Activated CD4-positive, alpha-beta T cell treated with anti-CD3 and anti-CD28 coated beads for 36 hours (primary cell): ENCODE data around the gene NUP153. TPM values are rescaled to one million over a fixed set of nuclear protein-coding genes. Genes with fewer than 3 reads are reported as not detected.
"Not testable (repeated sequence)": the region's sequence is repeated elsewhere in the genome, so short reads cannot be mapped to it uniquely, and the experiment has no call there.

Experiments used
- ATAC-seq: fragments of 200-7000 bp; cut with Tn5 transposase; one replicate; pipeline ENCODE4 v1.10.0; 2021; ENCODE audit warnings: mild to moderate bottlenecking, moderate library complexity
- CTCF ChIA-PET: fragments of 350-600 bp; sonication (Branson Sonifier 250); formaldehyde crosslinking; loops from one replicate; lab custom pipeline; 2021; ENCODE audit warnings: antibody characterized with exemption; lab: Charles Lee
- POLR2A ChIA-PET: fragments of 350-600 bp; sonication (Branson Sonifier 250); formaldehyde crosslinking; loops from one replicate; lab custom pipeline; 2021; ENCODE audit warnings: antibody characterized with exemption, inconsistent platforms; lab: Charles Lee
- DNase-seq: peaks from one replicate; pipeline ENCODE4 v3.0.0-alpha.2; 2020
- H3K27ac Mint-ChIP-seq: one replicate; pipeline ENCODE4 v1.8.0; 2021; ENCODE audit warnings: mixed read lengths
- H3K27me3 Mint-ChIP-seq: one replicate; pipeline ENCODE4 v1.8.0; 2021; ENCODE audit warnings: mixed read lengths
- H3K36me3 Mint-ChIP-seq: one replicate; pipeline ENCODE4 v1.8.0; 2021; ENCODE audit warnings: low read depth, mixed read lengths
- H3K4me1 Mint-ChIP-seq: one replicate; pipeline ENCODE4 v1.8.0; 2021; ENCODE audit warnings: mixed read lengths
- H3K4me3 Mint-ChIP-seq: one replicate; pipeline ENCODE4 v1.8.0; 2021; ENCODE audit warnings: mild to moderate bottlenecking, moderate library complexity, mixed read lengths
- H3K9me3 Mint-ChIP-seq: one replicate; pipeline ENCODE4 v1.8.0; 2021; ENCODE audit warnings: low read depth, mixed read lengths
- intact Hi-C, 2 experiments: fragments of 100-400 bp; cut with DNase I in 1 of 2; cut with micrococcal nuclease in 1 of 2; formaldehyde crosslinking; loops; one replicate each; pipeline versions ENCODE4 v1.14.2 to v1.15.1; 2022 to 2024; cut with DNase I, micrococcal nuclease
- total RNA-seq, 2 experiments: library from RNA; stranded (reverse); gene quantifications; one replicate each; pipeline ENCODE4 v1.2.3, GENCODE V29; 2021

The NUP153 gene
- total RNA-seq, 2 experiments from 2014 or later, result 81.0 to 99.8 TPM

GRCh38 chr6:17602888-17603287 lies 103.8 kb downstream of the NUP153 start:
- ATAC-seq (peak; percentile 7), DNase-seq (no peak)
- no peak overlapping the region for H3K4me3 Mint-ChIP-seq
- H3K27me3 Mint-ChIP-seq, result no peaks in the 10 kb centered on the region
- no peaks in the 10 kb centered on the region for H3K36me3 Mint-ChIP-seq
- intact Hi-C loops, result loop anchor here (5.0 kb wide), 3 partner anchors 49 to 1281 kb away; no protein-coding TSS in a partner anchor
- no peaks in the 10 kb centered on the region for H3K9me3 Mint-ChIP-seq
- POLR2A ChIA-PET, result interaction anchor here (0.7 kb wide), 1 partner anchor 99 kb away, joined by 3 read pairs; no protein-coding TSS in a partner anchor
- CTCF ChIA-PET, result interaction anchor here (0.6 to 1.6 kb wide), 7 partner anchors 19 to 106 kb away, joined by 3 to 5 read pairs (median 4); no protein-coding TSS in a partner anchor
- no peak overlapping the region for H3K27ac Mint-ChIP-seq
- peaks cover 41% of the 10 kb centered on the region for H3K4me1 Mint-ChIP-seq

- Mint-ChIP-seq H3K27me3 (no peaks in the 10 kb centered on the region), H3K36me3 (no peaks in the 10 kb centered on the region), H3K27ac (peak overlapping the region; percentile 66), H3K4me3 (peak overlapping the region; percentile 75), H3K9me3 (no peaks in the 10 kb centered on the region), H3K4me1 (peaks cover 41% of the 10 kb centered on the region)
- no peak for ATAC-seq
- intact Hi-C loops, result loop anchor here (5.0 kb wide), 3 partner anchors 51 to 1279 kb away; no protein-coding TSS in a partner anchor
- DNase-seq, result no peak
- CTCF ChIA-PET, result no interaction called here
- POLR2A ChIA-PET, result no interaction called here
Observed at GRCh38 chr6:17601386-17601703, 105.4 kb downstream of the NUP153 start.

- Mint-ChIP-seq H3K27me3 (no peaks in the 10 kb centered on the region), H3K4me1 (peaks cover 41% of the 10 kb centered on the region), H3K36me3 (no peaks in the 10 kb centered on the region), H3K4me3 (peak overlapping the region; percentile 75), H3K27ac (peak overlapping the region; percentile 66), H3K9me3 (no peaks in the 10 kb centered on the region)
- peak; percentile 62 for DNase-seq
- ChIA-PET POLR2A (interaction anchor here (0.8 to 1.6 kb wide), 2 partner anchors 106 to 130 kb away, joined by 3 to 5 read pairs; partner anchors contain the start of gene NUP153), CTCF (interaction anchor here (0.6 kb wide), 1 partner anchor 1281 kb away, joined by 3 read pairs; no protein-coding TSS in a partner anchor)
- peak; percentile 43 for ATAC-seq
- intact Hi-C loops, result loop anchor here (1.0 to 5.0 kb wide), 7 partner anchors 52 to 1278 kb away; partner anchors contain the start of genes NUP153 (in 2 of the 2), DEK (in 1 of the 2), KDM1B (in 1 of the 2) and NHLRC1 (in 1 of the 2)
Observed at GRCh38 chr6:17600527-17601385, 106.0 kb downstream of the NUP153 start.

- no peaks in the 10 kb centered on the region for H3K9me3 Mint-ChIP-seq
- H3K36me3 Mint-ChIP-seq, result no peaks in the 10 kb centered on the region
- H3K27ac Mint-ChIP-seq, result peak within 1 kb of the TSS; percentile 66
- H3K27me3 Mint-ChIP-seq, result no peaks in the 10 kb centered on the region
- peak within 1 kb of the TSS; percentile 75 for H3K4me3 Mint-ChIP-seq
- intact Hi-C loops, result loop anchor here (1.0 to 5.0 kb wide), 7 partner anchors 52 to 1278 kb away; partner anchors contain the start of genes NUP153 (in 2 of the 2), DEK (in 1 of the 2), KDM1B (in 1 of the 2) and NHLRC1 (in 1 of the 2)
- peak; percentile 98 for DNase-seq
- POLR2A ChIA-PET, result interaction anchor here (0.8 to 1.6 kb wide), 2 partner anchors 107 to 130 kb away, joined by 3 to 5 read pairs; partner anchors contain the start of gene NUP153
- CTCF ChIA-PET, result interaction anchor here (0.6 kb wide), 2 partner anchors 53 to 1760 kb away, joined by 3 to 5 read pairs; no protein-coding TSS in a partner anchor
- H3K4me1 Mint-ChIP-seq, result peaks cover 41% of the 10 kb centered on the region
- peak; percentile 83 for ATAC-seq
Observed at GRCh38 chr6:17599877-17600526, 106.7 kb downstream of the NUP153 start, which contains the start of gene FAM8A1. TSS of gene FAM8A1 (plus strand) at chr6:17600302. CDS start at chr6:17600410, 108 bp downstream.

- H3K4me3 Mint-ChIP-seq, result no peak overlapping the region
- H3K27me3 Mint-ChIP-seq, result no peaks in the 10 kb centered on the region
- ChIA-PET CTCF (interaction anchor here (1.0 kb wide), 1 partner anchor 12 kb away, joined by 5 read pairs; no protein-coding TSS in a partner anchor), POLR2A (no interaction called here)
- DNase-seq (no peak), ATAC-seq (no peak)
- no peaks in the 10 kb centered on the region for H3K36me3 Mint-ChIP-seq
- no peak overlapping the region for H3K27ac Mint-ChIP-seq
- H3K4me1 Mint-ChIP-seq, result peaks cover 10% of the 10 kb centered on the region
- intact Hi-C loops, result no loop called here
- no peaks in the 10 kb centered on the region for H3K9me3 Mint-ChIP-seq
Observed at GRCh38 chr6:17596085-17596484, 110.6 kb downstream of the NUP153 start.

- intact Hi-C loops, result no loop called here
- ATAC-seq (no peak), DNase-seq (no peak)
- Mint-ChIP-seq H3K4me1 (peaks cover 14% of the 10 kb centered on the region), H3K27me3 (no peaks in the 10 kb centered on the region), H3K27ac (no peak overlapping the region), H3K36me3 (no peaks in the 10 kb centered on the region), H3K4me3 (no peak overlapping the region), H3K9me3 (no peaks in the 10 kb centered on the region)
- ChIA-PET POLR2A (no interaction called here), CTCF (no interaction called here)
Observed at GRCh38 chr6:17593246-17593645, 113.5 kb downstream of the NUP153 start.

GRCh38 chr6:17591287-17591686 lies 115.4 kb downstream of the NUP153 start:
- intact Hi-C loops, result no loop called here
- Mint-ChIP-seq H3K27ac (no peak overlapping the region), H3K36me3 (no peaks in the 10 kb centered on the region), H3K9me3 (no peaks in the 10 kb centered on the region), H3K4me1 (peaks cover 14% of the 10 kb centered on the region), H3K4me3 (no peak overlapping the region), H3K27me3 (no peaks in the 10 kb centered on the region)
- CTCF ChIA-PET, result no interaction called here
- POLR2A ChIA-PET, result no interaction called here
- ATAC-seq (no peak), DNase-seq (no peak)

- H3K36me3 Mint-ChIP-seq, result no peaks in the 10 kb centered on the region
- H3K4me3 Mint-ChIP-seq, result no peak overlapping the region
- ChIA-PET CTCF (interaction anchor here (0.5 to 1.2 kb wide), 2 partner anchors 9 to 1003 kb away, joined by 3 read pairs; no protein-coding TSS in a partner anchor), POLR2A (no interaction called here)
- no peaks in the 10 kb centered on the region for H3K9me3 Mint-ChIP-seq
- H3K4me1 Mint-ChIP-seq, result peaks cover 14% of the 10 kb centered on the region
- no peak overlapping the region for H3K27ac Mint-ChIP-seq
- intact Hi-C loops, result no loop called here
- peak; percentile 36 for DNase-seq
- H3K27me3 Mint-ChIP-seq, result no peaks in the 10 kb centered on the region
- ATAC-seq, result peak; percentile 79
Observed at GRCh38 chr6:17589406-17590096, 117.2 kb downstream of the NUP153 start.

- H3K9me3 Mint-ChIP-seq, result no peaks in the 10 kb centered on the region
- peaks cover 20% of the 10 kb centered on the region for H3K4me1 Mint-ChIP-seq
- H3K27me3 Mint-ChIP-seq, result no peaks in the 10 kb centered on the region
- no peak for DNase-seq
- no peaks in the 10 kb centered on the region for H3K36me3 Mint-ChIP-seq
- ChIA-PET CTCF (no interaction called here), POLR2A (no interaction called here)
- no peak for ATAC-seq
- H3K4me3 Mint-ChIP-seq, result no peak overlapping the region
- intact Hi-C loops, result no loop called here
- H3K27ac Mint-ChIP-seq, result no peak overlapping the region
Observed at GRCh38 chr6:17588011-17588410, 118.7 kb downstream of the NUP153 start.

- H3K27me3 Mint-ChIP-seq, H3K27ac Mint-ChIP-seq, H3K4me3 Mint-ChIP-seq, DNase-seq, H3K9me3 Mint-ChIP-seq, CTCF ChIA-PET, ATAC-seq, POLR2A ChIA-PET, H3K36me3 Mint-ChIP-seq, intact Hi-C loops: not testable (repeated sequence)
- peaks cover 20% of the 10 kb centered on the region for H3K4me1 Mint-ChIP-seq
Observed at GRCh38 chr6:17586623-17587022, 120.1 kb downstream of the NUP153 start.
